HCT116 (cell line): ENCODE measurements around the gene CACNA1F. TPM values are rescaled to one million over a fixed set of nuclear protein-coding genes. Genes with fewer than 3 reads are reported as not detected.
A peak's percentile ranks its signal among the peaks of the same experiment; 100 is the strongest.

Experiments
- ATAC-seq: fragments of 200-7000 bp; cut with Tn5 transposase; 2 replicates; pipeline ENCODE4 v1.9.1; 2020; ENCODE audit warnings: mild to moderate bottlenecking, moderate library complexity
- BruUV-seq: library from RNA; stranded (reverse); fragments of 400-500 nt; replicated peaks from 2 replicates; lab custom pipeline; 2021; lab: Mats Ljungman, UMichigan
- CTCF ChIA-PET: fragments of 300-600 bp; sonication (Branson Sonifier 250); formaldehyde crosslinking; loops from one replicate; lab custom pipeline; 2021; ENCODE audit warnings: antibody characterized with exemption; lab: Charles Lee
- POLR2A ChIA-PET: fragments of 300-600, 350-600 bp; sonication (Branson Sonifier 250); formaldehyde crosslinking; loops from one replicate; lab custom pipeline; 2021; ENCODE audit warnings: antibody characterized with exemption; lab: Charles Lee
- RAD21 ChIA-PET, 2 experiments: fragments of 300-600 bp; sonication (Branson Sonifier 250); formaldehyde crosslinking; loops; one replicate each; lab custom pipeline; 2023; ENCODE audit warnings: low total read pairs in 2 of 2; ENCODE audit not compliant: uncharacterized antibody in 2 of 2, unreplicated experiment in 2 of 2, low non-redundant PET in 1 of 2; lab: Charles Lee
- DNase-seq: peaks from one replicate; pipeline ENCODE4 v3.0.0-alpha.2; 2010; ENCODE audit warnings: low read depth, low spot score
- H2AFZ ChIP-seq: fragments of 200-600 bp; shearing (Covaris generic), sonication (generic); 2 replicates; pipeline ENCODE4 v1.6.1; 2017; ENCODE audit warnings: low read depth, mixed run types, mixed read lengths, antibody characterized with exemption, low read length; ENCODE audit not compliant: poor library complexity, severe bottlenecking
- H3K27ac ChIP-seq: 2 replicates; pipeline ENCODE4 v1.5.1; 2012; ENCODE audit warnings: low read depth, low read length
- H3K27me3 ChIP-seq: fragments of 200-600 bp; sonication (generic); 2 replicates; pipeline ENCODE4 v1.6.1; 2016; ENCODE audit warnings: mixed run types, low read length, mixed read lengths; ENCODE audit not compliant: insufficient read depth
- H3K36me3 ChIP-seq, 2 experiments: fragments of 200-500 bp in 1 of 2; fragments of 200-600 bp in 1 of 2; sonication (Bioruptor generic) in 1 of 2; sonication (generic) in 1 of 2; 2 replicates each; pipeline versions ENCODE4 v1.5.1 to v1.6.1; 2014 to 2016; ENCODE audit warnings: low read length in 2 of 2, inconsistent platforms in 1 of 2, mixed read lengths in 1 of 2, mixed run types in 1 of 2; ENCODE audit not compliant: insufficient read depth in 2 of 2, control insufficient read depth in 1 of 2
- H3K4me1 ChIP-seq, 2 experiments: fragments of 200-600 bp in 1 of 2; sonication (generic) in 1 of 2; 2 replicates each; pipeline versions ENCODE4 v1.5.1 to v1.6.1; 2012 to 2017; ENCODE audit warnings: low read length in 2 of 2, inconsistent platforms in 1 of 2, mild to moderate bottlenecking in 1 of 2, mixed read lengths in 1 of 2, mixed run types in 1 of 2, moderate library complexity in 1 of 2; ENCODE audit not compliant: insufficient read depth in 2 of 2, control insufficient read depth in 1 of 2
- H3K4me2 ChIP-seq: fragments of 200-600 bp; sonication (generic); 2 replicates; pipeline ENCODE4 v1.6.1; 2017; ENCODE audit warnings: mixed run types, low read length, mixed read lengths
- H3K4me3 ChIP-seq, 2 experiments: fragments of 200-600 bp in 1 of 2; sonication (generic) in 1 of 2; replicated peaks in 1 of 2; 2 replicates each; pipeline ENCODE4 v1.5.1; 2011 to 2016; ENCODE audit warnings: low read length in 2 of 2, control low read depth in 1 of 2, low read depth in 1 of 2, mild to moderate bottlenecking in 1 of 2, mixed read lengths in 1 of 2, mixed run types in 1 of 2
- H3K79me2 ChIP-seq: fragments of 200-600 bp; sonication (generic); 2 replicates; pipeline ENCODE4 v1.6.1; 2017; ENCODE audit warnings: mild to moderate bottlenecking, mixed run types, low read length, moderate library complexity, mixed read lengths; ENCODE audit not compliant: insufficient read depth
- H3K9ac ChIP-seq: fragments of 200-600 bp; sonication (generic); 2 replicates; pipeline ENCODE4 v1.6.1; 2016; ENCODE audit warnings: low read length, mixed read lengths
- H3K9me2 ChIP-seq: fragments of 200-600 bp; sonication (generic), shearing (Covaris generic); 2 replicates; pipeline ENCODE4 v1.6.1; 2017; ENCODE audit warnings: mixed run types, mild to moderate bottlenecking, moderate library complexity; ENCODE audit not compliant: insufficient read depth
- H3K9me3 ChIP-seq, 2 experiments: fragments of 200-500 bp in 1 of 2; fragments of 200-600 bp in 1 of 2; sonication (Bioruptor generic) in 1 of 2; sonication (generic) in 1 of 2; 2 replicates each; pipeline ENCODE4 v1.6.1; 2014 to 2017; ENCODE audit warnings: low read length in 2 of 2, mixed read lengths in 2 of 2, inconsistent platforms in 1 of 2, low read depth in 1 of 2, mild to moderate bottlenecking in 1 of 2, mixed run types in 1 of 2, moderate library complexity in 1 of 2; ENCODE audit not compliant: control insufficient read depth in 1 of 2, insufficient read depth in 1 of 2
- H4K20me1 ChIP-seq: fragments of 200-600 bp; sonication (generic), shearing (Covaris generic); 2 replicates; pipeline ENCODE4 v1.6.1; 2017; ENCODE audit warnings: mixed run types, mild to moderate bottlenecking, moderate library complexity; ENCODE audit not compliant: insufficient read depth
- CEBPB ChIP-seq: IDR thresholded peaks from 2 replicates; pipeline ENCODE4 v1.6.1; 2012; ENCODE audit warnings: low read depth
- EZH2phosphoT487 ChIP-seq: fragments of 200-600 bp; IDR thresholded peaks from 2 replicates; pipeline ENCODE4 v1.6.1; 2018; ENCODE audit warnings: antibody characterized with exemption, borderline replicate concordance
- MAX ChIP-seq: IDR thresholded peaks from 2 replicates; pipeline ENCODE4 v1.6.1; 2012
- POLR2A ChIP-seq: IDR thresholded peaks from 2 replicates; pipeline ENCODE4 v1.7.0; 2011; ENCODE audit warnings: borderline replicate concordance; ENCODE audit not compliant: insufficient read depth, insufficient read length; ENCODE audit errors: extremely low read depth
- POLR2AphosphoS5 ChIP-seq: IDR thresholded peaks from 2 replicates; pipeline ENCODE4 v1.6.1; 2011; ENCODE audit warnings: mild to moderate bottlenecking, low read depth, low read length, moderate library complexity
- REST ChIP-seq: IDR thresholded peaks from 2 replicates; pipeline ENCODE4 v1.6.1; 2012; ENCODE audit warnings: low read depth
- TCF7L2 ChIP-seq: IDR thresholded peaks from 2 replicates; pipeline ENCODE4 v1.7.0; 2011; ENCODE audit warnings: borderline replicate concordance, inconsistent platforms; ENCODE audit not compliant: insufficient read depth, insufficient read length; ENCODE audit errors: extremely low read depth
- intact Hi-C: fragments of 100-400 bp; cut with micrococcal nuclease; formaldehyde crosslinking; loops from 2 replicates; pipeline ENCODE4 v1.10.0; 2022
- total RNA-seq: library from RNA; stranded (reverse); gene quantifications from one replicate; pipeline ENCODE4 v1.2.1, GENCODE V29; 2021; ENCODE audit not compliant: unreplicated experiment

CACNA1F gene
- total RNA-seq, 1 experiment from 2014 or later = not detected

GRCh38 chrX:49186125-49187027 is 46.8 kb downstream of the CACNA1F start, which contains the start of gene PRICKLE3 (continued):
- TF ChIP-seq REST = no peak
- no peak for TF ChIP-seq CEBPB

GRCh38 chrX:49184294-49185281 is 48.6 kb downstream of the CACNA1F start:
- Histone ChIP-seq H3K79me2 (peaks cover 24% of the 10 kb centered on the region), H4K20me1 (no peaks in the 10 kb centered on the region), H3K9ac (peak overlapping the region; percentile 82), H3K9me3 (no peaks in the 10 kb centered on the region), H3K27me3 (no peaks in the 10 kb centered on the region), H3K9me2 (no peaks in the 10 kb centered on the region), H2AFZ (no peak overlapping the region), H3K4me1 (peaks cover 12 to 34% of the 10 kb centered on the region in 2 experiments), H3K4me2 (peak overlapping the region; percentile 89), H3K36me3 (peaks cover 3 to 8% of the 10 kb centered on the region in 2 experiments; a peak in 3 of 4 replicates), H3K4me3 (peak overlapping the region; percentile 71 to 81), H3K27ac (peak overlapping the region; percentile 84)
- BruUV-seq = no TSS peak
- intact Hi-C loops = no loop called here
- ATAC-seq = peak; percentile 81
- peak; percentile 86 for DNase-seq
- POLR2A ChIA-PET = interaction anchor here (0.6 to 1.3 kb wide), 6 partner anchors 8 to 84 kb away, joined by 3 to 9 read pairs (median 4); partner anchors contain the start of gene PLP2
- TF ChIP-seq MAX = no peak
- TF ChIP-seq POLR2AphosphoS5 = peak; percentile 86
- TF ChIP-seq TCF7L2 = no peak
- peak; percentile 57 for TF ChIP-seq POLR2A
- TF ChIP-seq EZH2phosphoT487 = no peak
- CTCF ChIA-PET = interaction anchor here (0.9 to 1.4 kb wide), 4 partner anchors 8 to 29 kb away, joined by 3 to 8 read pairs (median 4); no protein-coding TSS in a partner anchor
- RAD21 ChIA-PET = interaction anchor here (0.5 to 0.7 kb wide), 2 partner anchors 51 to 63 kb away, joined by 3 to 6 read pairs; no protein-coding TSS in a partner anchor
